HL-60/S4 treated with phorbol 12-myristate 13-acetate at 8.2 ng/mL for 4 days and 3 days (cell line): ENCODE results near the gene CLTCL1.
"Not testable (repeated sequence)": the region's sequence is repeated elsewhere in the genome, so short reads cannot be mapped to it uniquely, and the experiment has no call there.

ENCODE experiments used
- in situ Hi-C: fragments of 300-500 bp; cut with MboI; formaldehyde crosslinking; loops from 2 replicates; pipeline ENCODE4 v1.15.0; 2022; ENCODE audit warnings: low sequenced_read_pairs

Gene CLTCL1

DNA sequence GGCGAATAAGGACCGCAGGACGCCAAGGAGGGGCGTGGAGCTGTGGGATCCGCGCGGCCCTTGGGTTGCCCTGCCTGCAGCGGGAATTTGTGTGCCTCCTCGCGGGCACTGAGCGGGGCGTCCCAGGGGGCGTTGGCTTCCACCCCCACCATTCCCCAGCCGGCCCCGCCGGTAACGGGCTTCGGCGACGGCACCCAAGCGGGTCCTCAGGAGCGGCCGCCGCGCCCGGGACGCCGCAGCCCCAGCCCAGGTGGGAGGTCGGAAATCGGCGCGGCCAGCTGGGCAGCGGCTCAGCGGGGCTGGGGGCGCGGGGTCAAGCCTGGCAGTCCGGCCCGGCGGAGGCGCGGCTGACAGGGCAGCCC lies 320 bp downstream of the CLTCL1 start:
- in situ Hi-C loops: no loop called here

DNA sequence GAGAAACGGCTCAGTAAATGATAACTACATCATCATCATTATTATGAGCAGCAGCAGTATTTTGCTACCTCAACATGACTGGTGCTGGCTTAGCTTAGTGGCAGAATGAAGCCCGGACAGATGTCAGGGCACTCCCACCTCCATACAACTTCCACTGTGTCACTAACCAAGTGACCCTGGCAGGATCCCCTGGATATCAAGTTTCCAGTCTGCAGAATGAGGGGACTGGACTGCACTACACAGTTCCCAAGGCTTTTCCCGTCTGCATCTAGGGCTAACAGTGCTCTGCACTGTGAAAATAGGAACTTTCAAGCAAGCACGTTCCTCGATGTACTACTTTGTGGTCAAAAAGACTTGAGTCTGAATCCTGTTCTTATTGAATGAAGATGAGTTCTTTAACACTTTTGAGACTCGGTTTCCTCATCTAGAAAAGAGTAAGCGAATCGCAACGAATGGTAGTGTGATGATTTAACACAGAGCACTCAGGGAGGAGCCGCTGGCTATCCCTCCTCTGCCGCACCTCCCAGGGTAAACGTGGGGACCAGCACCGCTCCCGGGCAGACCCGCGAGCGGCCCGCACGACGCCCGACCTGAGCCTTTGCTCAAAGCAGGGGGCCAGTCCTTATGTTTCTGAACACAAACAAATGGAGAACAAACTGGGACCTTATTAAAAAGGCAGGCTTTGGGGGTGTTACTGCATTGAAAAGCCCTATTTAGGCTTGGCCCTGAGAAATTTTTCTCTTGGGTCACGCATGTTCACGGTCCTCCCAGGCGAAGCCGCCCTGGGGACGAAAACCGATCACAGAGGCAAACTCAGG lies 910 bp downstream of the CLTCL1 start:
- in situ Hi-C loops: no loop called here

GRCh38 chr22:19289475-19290161 lies 1.9 kb downstream of the CLTCL1 start:
- in situ Hi-C loops: no loop called here

- in situ Hi-C loops: no loop called here
Observed at GRCh38 chr22:19287889-19288288, 3.6 kb downstream of the CLTCL1 start.

GRCh38 chr22:19287076-19287707 lies 4.3 kb downstream of the CLTCL1 start:
- in situ Hi-C loops: no loop called here

GRCh38 chr22:19285831-19286230 lies 5.7 kb downstream of the CLTCL1 start:
- in situ Hi-C loops: no loop called here

DNA sequence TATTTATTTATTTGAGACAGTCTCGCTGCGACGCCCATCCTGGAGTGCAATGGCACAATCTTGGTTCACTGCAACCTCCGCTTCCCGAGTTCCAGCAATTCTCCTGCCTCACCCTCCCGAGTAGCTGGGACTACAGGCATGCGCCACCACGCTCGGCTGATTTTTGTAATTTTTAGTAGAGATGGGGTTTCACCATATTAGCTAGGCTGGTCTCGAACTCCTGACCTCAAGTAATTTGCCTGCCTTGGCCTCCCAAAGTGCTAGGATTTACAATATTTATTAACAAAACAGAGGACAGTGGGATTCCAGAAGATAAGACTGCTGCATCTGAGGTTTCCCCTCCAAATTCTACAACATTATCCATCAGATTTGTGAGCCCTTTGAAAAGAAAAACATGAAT lies 12.4 kb downstream of the CLTCL1 start:
- in situ Hi-C loops: not testable (repeated sequence)

DNA sequence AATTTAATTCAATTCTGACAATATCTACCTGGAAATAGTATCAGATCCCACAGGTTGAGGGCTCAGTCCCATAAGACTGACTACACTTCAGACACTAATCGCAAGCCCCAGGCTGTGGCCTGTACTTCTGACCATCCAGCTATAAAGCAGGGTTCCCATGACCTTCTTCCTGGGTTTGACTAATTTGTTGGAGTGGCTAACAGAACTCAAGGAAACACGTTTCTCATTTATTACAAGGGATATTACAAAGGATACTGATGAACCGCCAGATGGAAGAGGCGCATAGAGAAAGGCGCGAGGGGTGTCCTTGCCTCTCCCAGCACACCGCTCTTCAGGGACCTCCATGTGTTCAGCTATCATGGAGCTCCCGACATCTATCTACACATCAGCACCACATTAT lies 13.7 kb downstream of the CLTCL1 start:
- in situ Hi-C loops: no loop called here

- in situ Hi-C loops: no loop called here
Observed at GRCh38 chr22:19275919-19276600, 15.5 kb downstream of the CLTCL1 start.

GRCh38 chr22:19275513-19275912 lies 16.0 kb downstream of the CLTCL1 start:
- in situ Hi-C loops: no loop called here

GRCh38 chr22:19275104-19275503 lies 16.4 kb downstream of the CLTCL1 start:
- in situ Hi-C loops: no loop called here

- in situ Hi-C loops: no loop called here
Observed at GRCh38 chr22:19271856-19272535, 19.5 kb downstream of the CLTCL1 start.

DNA sequence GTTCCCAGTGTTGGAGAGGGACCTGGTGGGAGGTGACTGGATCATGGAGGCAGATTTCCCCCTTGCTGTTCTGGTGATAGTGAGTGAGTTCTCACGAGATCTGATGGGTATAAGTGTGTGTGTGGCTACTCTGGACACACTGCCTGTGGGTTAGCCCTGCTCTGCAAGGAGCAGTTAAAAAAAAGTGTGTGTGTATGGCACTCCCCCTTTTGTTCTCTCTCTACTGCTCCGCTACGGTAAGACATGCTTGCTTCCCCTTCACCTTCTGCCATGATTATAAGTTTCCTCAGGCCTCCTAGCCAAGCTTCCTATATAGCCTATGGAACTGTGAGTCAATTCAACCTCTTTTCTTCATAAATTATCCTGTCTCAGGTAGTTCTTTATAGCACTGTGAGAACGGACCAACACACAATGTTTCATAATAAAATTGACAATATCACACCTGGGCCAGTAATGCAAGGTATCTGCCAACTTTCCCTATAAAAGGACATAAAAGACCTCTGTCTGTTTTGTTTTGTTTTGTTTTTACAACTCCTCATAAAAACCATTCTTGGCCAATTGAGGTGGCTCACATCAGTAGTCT lies 20.2 kb downstream of the CLTCL1 start:
- in situ Hi-C loops: no loop called here

DNA sequence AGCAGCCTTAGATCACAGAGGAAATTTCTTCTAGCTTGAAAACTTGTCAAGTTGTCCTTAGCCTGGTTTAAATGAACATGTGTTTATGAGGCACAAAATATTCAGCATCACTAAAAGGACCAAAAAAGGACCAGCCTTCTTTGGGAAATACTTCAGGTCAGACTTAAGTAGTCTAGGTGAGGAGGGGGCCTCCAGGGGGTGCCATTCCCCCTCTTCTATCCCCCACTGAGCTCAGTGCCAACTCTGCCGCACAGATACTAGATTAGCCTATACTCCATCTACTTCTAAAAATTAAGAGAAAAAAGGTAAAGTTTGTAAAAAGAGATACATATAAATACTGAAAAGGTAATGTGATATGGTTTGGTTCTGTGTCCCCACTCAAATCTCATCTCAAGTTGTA lies 20.6 kb downstream of the CLTCL1 start:
- in situ Hi-C loops: no loop called here

GRCh38 chr22:19266547-19267086 lies 24.9 kb downstream of the CLTCL1 start:
- in situ Hi-C loops: no loop called here

DNA sequence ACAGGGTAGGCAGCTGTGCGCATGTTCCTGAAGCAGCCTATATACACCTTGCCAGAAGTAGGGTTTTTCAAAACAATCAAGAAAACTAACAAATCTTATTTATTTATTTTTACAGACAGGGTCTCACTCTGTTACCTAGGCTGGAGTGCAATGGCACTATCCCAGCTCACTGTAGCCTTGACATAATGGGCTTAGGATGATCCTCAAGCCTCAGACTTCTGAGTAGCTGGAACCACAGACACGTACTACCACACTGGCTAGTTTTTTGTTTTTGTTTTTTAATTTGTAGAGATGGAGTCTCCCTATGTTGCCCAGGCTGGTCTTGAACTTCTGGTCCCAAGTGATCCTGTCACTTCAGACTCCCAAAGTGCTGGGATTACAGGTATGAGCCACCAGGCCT lies 25.7 kb downstream of the CLTCL1 start:
- in situ Hi-C loops: no loop called here

DNA sequence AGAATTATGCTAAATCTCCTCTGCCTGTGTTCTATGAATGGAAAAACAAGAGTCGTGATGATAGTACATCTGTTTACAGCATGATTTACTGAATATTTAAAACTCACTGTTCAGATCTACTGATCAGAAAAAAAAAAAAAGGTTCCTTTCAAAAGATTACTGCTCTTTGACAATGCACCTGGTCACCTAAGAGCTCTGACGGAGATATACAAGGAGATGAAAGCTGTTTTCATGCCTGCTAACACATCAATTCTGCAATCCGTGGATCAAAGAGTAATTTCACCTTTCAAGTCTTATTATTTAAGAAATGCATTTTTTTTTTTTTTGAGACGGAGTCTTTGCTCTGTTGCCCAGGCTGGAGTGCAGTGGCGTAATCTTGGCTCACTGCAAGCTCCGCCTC lies 30.7 kb downstream of the CLTCL1 start:
- in situ Hi-C loops: no loop called here

DNA sequence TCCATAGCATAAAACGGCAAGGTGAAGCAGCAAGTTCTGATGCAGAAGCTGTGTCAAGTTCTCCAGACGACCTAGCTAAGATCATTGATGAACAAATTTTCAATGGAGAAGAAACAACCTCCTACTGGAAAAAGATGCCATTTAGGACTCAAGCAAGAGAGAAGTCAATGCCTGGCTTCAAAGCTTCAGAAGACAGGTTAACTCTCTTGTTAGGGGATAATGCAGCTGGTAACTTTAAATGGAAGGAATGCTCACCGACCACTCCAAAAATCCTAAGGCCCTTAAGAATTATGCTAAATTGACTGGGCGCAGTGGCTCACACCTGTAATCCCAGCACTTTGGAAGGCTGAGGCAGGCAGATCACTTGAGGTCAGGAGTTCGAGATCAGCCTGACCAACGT lies 31.3 kb downstream of the CLTCL1 start:
- in situ Hi-C loops: no loop called here

DNA sequence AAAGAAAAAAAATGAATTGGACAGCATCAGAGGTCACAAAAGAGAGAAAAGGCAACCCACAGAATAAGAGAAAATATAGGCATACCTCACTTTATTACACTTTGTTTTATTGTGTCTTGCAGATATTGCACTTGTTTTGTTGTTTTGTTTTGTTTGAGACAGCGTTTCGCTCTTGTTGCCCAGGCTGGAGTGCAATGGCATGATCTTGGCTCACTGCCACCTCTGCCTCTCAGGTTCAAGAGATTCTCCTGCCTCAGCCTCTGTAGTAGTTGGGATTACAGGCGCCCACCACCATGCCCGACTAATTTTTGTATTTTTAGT lies 32.6 kb downstream of the CLTCL1 start:
- in situ Hi-C loops: not testable (repeated sequence)

GRCh38 chr22:19258371-19258770 lies 33.1 kb downstream of the CLTCL1 start:
- in situ Hi-C loops: no loop called here
